ENCODE measurements around the gene ATP5F1A.

Gene ATP5F1A

GRCh38 chr18:46069524-46069923 is 28.6 kb downstream of the ATP5F1A start:
- Histone ChIP-seq H2AFZ (ENCODE audit: low read length) (no peak overlapping the region), H3F3A (ENCODE audit: low read depth) (no peaks in the 10 kb centered on the region), H3K27me3 (ENCODE audit: insufficient read depth, low read length, poor library complexity, severe bottlenecking) (no peaks in the 10 kb centered on the region), H3K9me3 (ENCODE audit: insufficient read depth, low read depth, low read length) (no peaks in the 10 kb centered on the region), H3K9ac (ENCODE audit: low read depth, low read length, poor library complexity, severe bottlenecking) (no peak overlapping the region), H3K36me3 (ENCODE audit: insufficient read depth, low read length) (no peaks in the 10 kb centered on the region), H3K79me2 (ENCODE audit: insufficient read depth, low read length) (no peaks in the 10 kb centered on the region), H3K9me2 (replicated peaks; ENCODE audit: low read depth, low read length) (no peaks in the 10 kb centered on the region), H3K4me1 (ENCODE audit: insufficient read depth, low read length, poor library complexity, severe bottlenecking) (peaks cover 7% of the 10 kb centered on the region), H3K4me3 (ENCODE audit: low read length, poor library complexity, severe bottlenecking) (no peak overlapping the region), H3K4me2 (ENCODE audit: low read depth, low read length, poor library complexity, severe bottlenecking) (no peak overlapping the region), H4K20me1 (ENCODE audit: insufficient read depth, low read length, poor library complexity, severe bottlenecking) (no peaks in the 10 kb centered on the region)
- no peak for TF ChIP-seq EZH2phosphoT487 (IDR thresholded peaks at IDR 0.05; ENCODE audit: borderline replicate concordance)

GRCh38 chr18:46068763-46069162 is 29.3 kb downstream of the ATP5F1A start:
- H3K9ac ChIP-seq (ENCODE audit: low read depth, low read length, poor library complexity, severe bottlenecking) = no peak overlapping the region
- H3F3A ChIP-seq (ENCODE audit: low read depth) = no peaks in the 10 kb centered on the region
- H3K9me3 ChIP-seq (ENCODE audit: insufficient read depth, low read depth, low read length) = no peaks in the 10 kb centered on the region
- no peak overlapping the region for H3K4me2 ChIP-seq (ENCODE audit: low read depth, low read length, poor library complexity, severe bottlenecking)
- H3K27me3 ChIP-seq (ENCODE audit: insufficient read depth, low read length, poor library complexity, severe bottlenecking) = no peaks in the 10 kb centered on the region
- TF ChIP-seq CTCF (conservative IDR thresholded peaks at IDR 0.05; ENCODE audit: low read length) (no peak), EZH2phosphoT487 (IDR thresholded peaks at IDR 0.05; ENCODE audit: borderline replicate concordance) (no peak)
- H3K9me2 ChIP-seq (replicated peaks; ENCODE audit: low read depth, low read length) = no peaks in the 10 kb centered on the region
- H2AFZ ChIP-seq (ENCODE audit: low read length) = no peak overlapping the region
- H3K4me1 ChIP-seq (ENCODE audit: insufficient read depth, low read length, poor library complexity, severe bottlenecking) = peaks cover 7% of the 10 kb centered on the region
- no peaks in the 10 kb centered on the region for H3K79me2 ChIP-seq (ENCODE audit: insufficient read depth, low read length)
- H4K20me1 ChIP-seq (ENCODE audit: insufficient read depth, low read length, poor library complexity, severe bottlenecking) = no peaks in the 10 kb centered on the region
- H3K4me3 ChIP-seq (ENCODE audit: low read length, poor library complexity, severe bottlenecking) = no peak overlapping the region
- H3K36me3 ChIP-seq (ENCODE audit: insufficient read depth, low read length) = no peaks in the 10 kb centered on the region

- Histone ChIP-seq H3K36me3 (ENCODE audit: insufficient read depth, low read length) (no peaks in the 10 kb centered on the region), H3K4me2 (ENCODE audit: low read depth, low read length, poor library complexity, severe bottlenecking) (no peak overlapping the region), H4K20me1 (ENCODE audit: insufficient read depth, low read length, poor library complexity, severe bottlenecking) (no peaks in the 10 kb centered on the region), H3F3A (ENCODE audit: low read depth) (no peaks in the 10 kb centered on the region), H3K9me3 (ENCODE audit: insufficient read depth, low read depth, low read length) (no peaks in the 10 kb centered on the region), H3K9me2 (replicated peaks; ENCODE audit: low read depth, low read length) (no peaks in the 10 kb centered on the region), H3K4me3 (ENCODE audit: low read length, poor library complexity, severe bottlenecking) (no peak overlapping the region), H3K9ac (ENCODE audit: low read depth, low read length, poor library complexity, severe bottlenecking) (no peak overlapping the region), H3K27me3 (ENCODE audit: insufficient read depth, low read length, poor library complexity, severe bottlenecking) (no peaks in the 10 kb centered on the region), H2AFZ (ENCODE audit: low read length) (no peak overlapping the region), H3K4me1 (ENCODE audit: insufficient read depth, low read length, poor library complexity, severe bottlenecking) (no peaks in the 10 kb centered on the region), H3K79me2 (ENCODE audit: insufficient read depth, low read length) (no peaks in the 10 kb centered on the region)
- TF ChIP-seq CTCF (conservative IDR thresholded peaks at IDR 0.05; ENCODE audit: low read length) = no peak
- TF ChIP-seq EZH2phosphoT487 (IDR thresholded peaks at IDR 0.05; ENCODE audit: borderline replicate concordance) = no peak
These were observed 30.6 kb downstream of the ATP5F1A start for GRCh38 chr18:46067438-46068007.

GRCh38 chr18:46062781-46063180 is 35.3 kb downstream of the ATP5F1A start:
- TF ChIP-seq EZH2phosphoT487 (IDR thresholded peaks at IDR 0.05; ENCODE audit: borderline replicate concordance) = no peak
- TF ChIP-seq CTCF (conservative IDR thresholded peaks at IDR 0.05; ENCODE audit: low read length) = no peak
- no peaks in the 10 kb centered on the region for H3K9me2 ChIP-seq (replicated peaks; ENCODE audit: low read depth, low read length)
- H4K20me1 ChIP-seq (ENCODE audit: insufficient read depth, low read length, poor library complexity, severe bottlenecking) = no peaks in the 10 kb centered on the region
- H3K27me3 ChIP-seq (ENCODE audit: insufficient read depth, low read length, poor library complexity, severe bottlenecking) = no peaks in the 10 kb centered on the region
- H3K9ac ChIP-seq (ENCODE audit: low read depth, low read length, poor library complexity, severe bottlenecking) = no peak overlapping the region
- H3K4me2 ChIP-seq (ENCODE audit: low read depth, low read length, poor library complexity, severe bottlenecking) = no peak overlapping the region
- no peak overlapping the region for H3K4me3 ChIP-seq (ENCODE audit: low read length, poor library complexity, severe bottlenecking)
- H3K36me3 ChIP-seq (ENCODE audit: insufficient read depth, low read length) = no peaks in the 10 kb centered on the region
- no peak overlapping the region for H2AFZ ChIP-seq (ENCODE audit: low read length)
- no peaks in the 10 kb centered on the region for H3K9me3 ChIP-seq (ENCODE audit: insufficient read depth, low read depth, low read length)
- H3K4me1 ChIP-seq (ENCODE audit: insufficient read depth, low read length, poor library complexity, severe bottlenecking) = no peaks in the 10 kb centered on the region
- no peaks in the 10 kb centered on the region for H3K79me2 ChIP-seq (ENCODE audit: insufficient read depth, low read length)
- H3F3A ChIP-seq (ENCODE audit: low read depth) = no peaks in the 10 kb centered on the region

Data from Loucy (cell line).